Measurements from ENCODE around the gene OR5K2. TPM values are rescaled to one million over a fixed set of nuclear protein-coding genes. Genes with fewer than 3 reads are reported as not detected.

OR5K2 gene
- total RNA-seq, 1 experiment from 2014 or later: not detected

GRCh38 chr3:98534734-98535133 lies 37.3 kb downstream of the OR5K2 start:
- H3K9me3 Mint-ChIP-seq: no peaks in the 10 kb centered on the region
- no peak overlapping the region for H3K4me3 Mint-ChIP-seq
- no peak for DNase-seq (ENCODE audit: low spot score)
- H3K36me3 Mint-ChIP-seq: no peaks in the 10 kb centered on the region
- H3K4me1 Mint-ChIP-seq: peaks cover 3% of the 10 kb centered on the region; the same call in 1 of the 2 replicates
- TF ChIP-seq ZMAT4 (CRISPR knock-in tag; IDR thresholded peaks at IDR 0.05) (no peak), NR1H2 (CRISPR knock-in tag; IDR thresholded peaks at IDR 0.05) (no peak), GTF2I (CRISPR knock-in tag; conservative IDR thresholded peaks at IDR 0.05) (no peak), SMAD3 (CRISPR knock-in tag; IDR thresholded peaks at IDR 0.05; ENCODE audit: borderline replicate concordance) (no peak)
- H3K27ac Mint-ChIP-seq: no peak overlapping the region
- no peak for ATAC-seq
- CTCF ChIA-PET: no interaction called here
- POLR2A ChIA-PET: no interaction called here
- no peaks in the 10 kb centered on the region for H3K27me3 Mint-ChIP-seq (ENCODE audit: low read depth)

- Mint-ChIP-seq H3K27ac (no peak overlapping the region), H3K4me1 (peaks cover 3% of the 10 kb centered on the region; the same call in 1 of the 2 replicates), H3K4me3 (no peak overlapping the region), H3K36me3 (no peaks in the 10 kb centered on the region), H3K9me3 (peaks cover under 1% of the 10 kb centered on the region; the same call in 1 of the 2 replicates), H3K27me3 (ENCODE audit: low read depth) (no peaks in the 10 kb centered on the region)
- no peak for ATAC-seq
- ChIA-PET CTCF (no interaction called here), POLR2A (no interaction called here)
- DNase-seq (ENCODE audit: low spot score): no peak
- TF ChIP-seq, protein P1, sequence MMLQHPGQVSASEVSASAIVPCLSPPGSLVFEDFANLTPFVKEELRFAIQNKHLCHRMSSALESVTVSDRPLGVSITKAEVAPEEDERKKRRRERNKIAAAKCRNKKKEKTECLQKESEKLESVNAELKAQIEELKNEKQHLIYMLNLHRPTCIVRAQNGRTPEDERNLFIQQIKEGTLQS (CRISPR knock-in tag; conservative IDR thresholded peaks at IDR 0.05): no peak
Measured at GRCh38 chr3:98536456-98537017, 39.1 kb downstream of the OR5K2 start.

GRCh38 chr3:98540346-98540745 lies 42.9 kb downstream of the OR5K2 start:
- no peak overlapping the region for H3K4me3 Mint-ChIP-seq
- CTCF ChIA-PET: no interaction called here
- H3K36me3 Mint-ChIP-seq: no peaks in the 10 kb centered on the region
- no peaks in the 10 kb centered on the region for H3K27me3 Mint-ChIP-seq (ENCODE audit: low read depth)
- peaks cover 3% of the 10 kb centered on the region; the same call in 1 of the 2 replicates for H3K9me3 Mint-ChIP-seq
- POLR2A ChIA-PET: no interaction called here
- DNase-seq (ENCODE audit: low spot score) (no peak), ATAC-seq (no peak)
- peaks cover 5% of the 10 kb centered on the region; the same call in 1 of the 2 replicates for H3K4me1 Mint-ChIP-seq
- TF ChIP-seq, protein P2, sequence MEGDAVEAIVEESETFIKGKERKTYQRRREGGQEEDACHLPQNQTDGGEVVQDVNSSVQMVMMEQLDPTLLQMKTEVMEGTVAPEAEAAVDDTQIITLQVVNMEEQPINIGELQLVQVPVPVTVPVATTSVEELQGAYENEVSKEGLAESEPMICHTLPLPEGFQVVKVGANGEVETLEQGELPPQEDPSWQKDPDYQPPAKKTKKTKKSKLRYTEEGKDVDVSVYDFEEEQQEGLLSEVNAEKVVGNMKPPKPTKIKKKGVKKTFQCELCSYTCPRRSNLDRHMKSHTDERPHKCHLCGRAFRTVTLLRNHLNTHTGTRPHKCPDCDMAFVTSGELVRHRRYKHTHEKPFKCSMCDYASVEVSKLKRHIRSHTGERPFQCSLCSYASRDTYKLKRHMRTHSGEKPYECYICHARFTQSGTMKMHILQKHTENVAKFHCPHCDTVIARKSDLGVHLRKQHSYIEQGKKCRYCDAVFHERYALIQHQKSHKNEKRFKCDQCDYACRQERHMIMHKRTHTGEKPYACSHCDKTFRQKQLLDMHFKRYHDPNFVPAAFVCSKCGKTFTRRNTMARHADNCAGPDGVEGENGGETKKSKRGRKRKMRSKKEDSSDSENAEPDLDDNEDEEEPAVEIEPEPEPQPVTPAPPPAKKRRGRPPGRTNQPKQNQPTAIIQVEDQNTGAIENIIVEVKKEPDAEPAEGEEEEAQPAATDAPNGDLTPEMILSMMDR (IDR thresholded peaks at IDR 0.05): no peak
- no peak overlapping the region for H3K27ac Mint-ChIP-seq

DNA sequence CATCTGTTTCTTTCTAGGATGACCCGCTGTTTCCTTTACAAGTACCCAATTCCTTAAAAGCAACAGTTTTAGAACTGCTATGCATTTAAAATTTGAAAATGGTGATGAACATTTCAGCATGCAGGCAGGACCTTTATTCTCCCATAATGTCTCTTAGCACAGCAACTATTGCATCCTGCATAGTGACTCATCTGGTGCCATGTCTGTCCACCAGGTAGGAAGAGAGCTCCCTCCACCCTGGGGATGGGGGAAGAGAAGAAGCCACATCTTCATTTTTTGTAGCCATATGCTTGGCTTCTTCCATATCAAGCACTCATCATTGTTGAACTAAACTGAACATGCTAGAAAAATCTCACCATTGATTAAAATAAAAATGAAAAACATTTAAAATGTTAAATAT lies 44.2 kb downstream of the OR5K2 start:
- DNase-seq (ENCODE audit: low spot score) (no peak), ATAC-seq (no peak)
- Mint-ChIP-seq H3K27me3 (ENCODE audit: low read depth) (no peaks in the 10 kb centered on the region), H3K27ac (no peak overlapping the region), H3K4me1 (peaks cover 3% of the 10 kb centered on the region; the same call in 1 of the 2 replicates), H3K9me3 (peaks cover 3% of the 10 kb centered on the region; the same call in 1 of the 2 replicates), H3K36me3 (no peaks in the 10 kb centered on the region), H3K4me3 (no peak overlapping the region)
- TF ChIP-seq, protein P2 (IDR thresholded peaks at IDR 0.05): no peak
- TF ChIP-seq TEAD1 (CRISPR knock-in tag; IDR thresholded peaks at IDR 0.05): no peak
- CTCF ChIA-PET: no interaction called here
- POLR2A ChIA-PET: no interaction called here

GRCh38 chr3:98542623-98543022 lies 45.1 kb downstream of the OR5K2 start:
- no peak for ATAC-seq
- no peaks in the 10 kb centered on the region for H3K36me3 Mint-ChIP-seq
- TF ChIP-seq ERG (CRISPR knock-in tag; IDR thresholded peaks at IDR 0.05): no peak
- no peak for TF ChIP-seq ARID4B (CRISPR knock-in tag; IDR thresholded peaks at IDR 0.05; ENCODE audit: borderline replicate concordance)
- no peak for TF ChIP-seq KAT7 (CRISPR knock-in tag; IDR thresholded peaks at IDR 0.05; ENCODE audit: borderline replicate concordance)
- TF ChIP-seq SMAD4 (CRISPR knock-in tag; IDR thresholded peaks at IDR 0.05): no peak
- no peak for TF ChIP-seq ZNF138 (CRISPR knock-in tag; conservative IDR thresholded peaks at IDR 0.05)
- TF ChIP-seq, protein P3, sequence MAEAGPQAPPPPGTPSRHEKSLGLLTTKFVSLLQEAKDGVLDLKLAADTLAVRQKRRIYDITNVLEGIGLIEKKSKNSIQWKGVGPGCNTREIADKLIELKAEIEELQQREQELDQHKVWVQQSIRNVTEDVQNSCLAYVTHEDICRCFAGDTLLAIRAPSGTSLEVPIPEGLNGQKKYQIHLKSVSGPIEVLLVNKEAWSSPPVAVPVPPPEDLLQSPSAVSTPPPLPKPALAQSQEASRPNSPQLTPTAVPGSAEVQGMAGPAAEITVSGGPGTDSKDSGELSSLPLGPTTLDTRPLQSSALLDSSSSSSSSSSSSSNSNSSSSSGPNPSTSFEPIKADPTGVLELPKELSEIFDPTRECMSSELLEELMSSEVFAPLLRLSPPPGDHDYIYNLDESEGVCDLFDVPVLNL (CRISPR knock-in tag; IDR thresholded peaks at IDR 0.05; ENCODE audit: borderline replicate concordance, low read depth): no peak
- no peaks in the 10 kb centered on the region for H3K27me3 Mint-ChIP-seq (ENCODE audit: low read depth)
- no peak overlapping the region for H3K4me3 Mint-ChIP-seq
- ChIA-PET POLR2A (no interaction called here), CTCF (no interaction called here)
- H3K4me1 Mint-ChIP-seq: 0 out of 2 replicates have a peak, but pooled peaks cover 2% of the 10 kb centered on the region
- peaks cover 3% of the 10 kb centered on the region; the same call in 1 of the 2 replicates for H3K9me3 Mint-ChIP-seq
- no peak for DNase-seq (ENCODE audit: low spot score)
- H3K27ac Mint-ChIP-seq: no peak overlapping the region

Data from WTC11 (cell line).